Measurements from ENCODE around the gene FAM13A.

Gene FAM13A

GRCh38 chr4:88879991-88880390 is 177.0 kb downstream of the FAM13A start:
- H3K27me3 ChIP-seq (ENCODE audit: control insufficient read depth, insufficient read depth, low read length): no peaks in the 10 kb centered on the region

GRCh38 chr4:88878642-88879041 is 178.3 kb downstream of the FAM13A start:
- Histone ChIP-seq H3K9ac (ENCODE audit: low read length) (no peak overlapping the region), H3K4me3 (ENCODE audit: low read length) (no peak overlapping the region), H3K36me3 (ENCODE audit: control insufficient read depth, insufficient read depth, low read length) (no peaks in the 10 kb centered on the region), H3K27me3 (ENCODE audit: control insufficient read depth, insufficient read depth, low read length) (no peaks in the 10 kb centered on the region), H3K9me3 (ENCODE audit: control insufficient read depth, low read length) (no peaks in the 10 kb centered on the region), H3K4me1 (ENCODE audit: control insufficient read depth, insufficient read depth, low read length) (no peaks in the 10 kb centered on the region)

More at GRCh38 chr4:88879991-88880390, 177.0 kb downstream of the FAM13A start:
- Histone ChIP-seq H3K36me3 (ENCODE audit: control insufficient read depth, insufficient read depth, low read length) (no peaks in the 10 kb centered on the region), H3K4me1 (ENCODE audit: control insufficient read depth, insufficient read depth, low read length) (no peaks in the 10 kb centered on the region), H3K9ac (ENCODE audit: low read length) (no peak overlapping the region), H3K4me3 (ENCODE audit: low read length) (no peak overlapping the region), H3K9me3 (ENCODE audit: control insufficient read depth, low read length) (no peaks in the 10 kb centered on the region)

GRCh38 chr4:88870428-88870827 is 186.6 kb downstream of the FAM13A start:
- Histone ChIP-seq H3K9ac (ENCODE audit: low read length) (no peak overlapping the region), H3K9me3 (ENCODE audit: control insufficient read depth, low read length) (no peaks in the 10 kb centered on the region), H3K4me1 (ENCODE audit: control insufficient read depth, insufficient read depth, low read length) (peaks cover 6% of the 10 kb centered on the region), H3K27me3 (ENCODE audit: control insufficient read depth, insufficient read depth, low read length) (no peaks in the 10 kb centered on the region), H3K4me3 (ENCODE audit: low read length) (no peak overlapping the region), H3K36me3 (ENCODE audit: control insufficient read depth, insufficient read depth, low read length) (no peaks in the 10 kb centered on the region)

- Histone ChIP-seq H3K4me3 (ENCODE audit: low read length) (no peak overlapping the region), H3K9ac (ENCODE audit: low read length) (no peak overlapping the region), H3K9me3 (ENCODE audit: control insufficient read depth, low read length) (no peaks in the 10 kb centered on the region), H3K36me3 (ENCODE audit: control insufficient read depth, insufficient read depth, low read length) (no peaks in the 10 kb centered on the region), H3K4me1 (ENCODE audit: control insufficient read depth, insufficient read depth, low read length) (peaks cover 6% of the 10 kb centered on the region), H3K27me3 (ENCODE audit: control insufficient read depth, insufficient read depth, low read length) (no peaks in the 10 kb centered on the region)
These were observed 188.5 kb downstream of the FAM13A start for GRCh38 chr4:88868510-88868909.

GRCh38 chr4:88866862-88867550 is 190.0 kb downstream of the FAM13A start:
- Histone ChIP-seq H3K9ac (ENCODE audit: low read length) (no peak overlapping the region), H3K27me3 (ENCODE audit: control insufficient read depth, insufficient read depth, low read length) (no peaks in the 10 kb centered on the region), H3K4me3 (ENCODE audit: low read length) (no peak overlapping the region), H3K9me3 (ENCODE audit: control insufficient read depth, low read length) (no peaks in the 10 kb centered on the region), H3K36me3 (ENCODE audit: control insufficient read depth, insufficient read depth, low read length) (no peaks in the 10 kb centered on the region), H3K4me1 (ENCODE audit: control insufficient read depth, insufficient read depth, low read length) (peaks cover 6% of the 10 kb centered on the region)

- no peaks in the 10 kb centered on the region for H3K36me3 ChIP-seq (ENCODE audit: control insufficient read depth, insufficient read depth, low read length)
- H3K9me3 ChIP-seq (ENCODE audit: control insufficient read depth, low read length): no peaks in the 10 kb centered on the region
- no peaks in the 10 kb centered on the region for H3K27me3 ChIP-seq (ENCODE audit: control insufficient read depth, insufficient read depth, low read length)
- H3K4me1 ChIP-seq (ENCODE audit: control insufficient read depth, insufficient read depth, low read length): peaks cover 6% of the 10 kb centered on the region
- H3K4me3 ChIP-seq (ENCODE audit: low read length): no peak overlapping the region
- no peak overlapping the region for H3K9ac ChIP-seq (ENCODE audit: low read length)
These were observed 191.5 kb downstream of the FAM13A start for GRCh38 chr4:88865466-88865865.

- H3K9ac ChIP-seq (ENCODE audit: low read length): no peak overlapping the region
- no peak overlapping the region for H3K4me3 ChIP-seq (ENCODE audit: low read length)
- no peaks in the 10 kb centered on the region for H3K9me3 ChIP-seq (ENCODE audit: control insufficient read depth, low read length)
- H3K4me1 ChIP-seq (ENCODE audit: control insufficient read depth, insufficient read depth, low read length): peaks cover 6% of the 10 kb centered on the region
- H3K36me3 ChIP-seq (ENCODE audit: control insufficient read depth, insufficient read depth, low read length): no peaks in the 10 kb centered on the region
- no peaks in the 10 kb centered on the region for H3K27me3 ChIP-seq (ENCODE audit: control insufficient read depth, insufficient read depth, low read length)
These were observed 191.9 kb downstream of the FAM13A start for GRCh38 chr4:88865046-88865445.

GRCh38 chr4:88860586-88860985 is 196.4 kb downstream of the FAM13A start:
- H3K9me3 ChIP-seq (ENCODE audit: control insufficient read depth, low read length): no peaks in the 10 kb centered on the region

GRCh38 chr4:88859191-88859812 is 197.7 kb downstream of the FAM13A start:
- Histone ChIP-seq H3K27me3 (ENCODE audit: control insufficient read depth, insufficient read depth, low read length) (no peaks in the 10 kb centered on the region), H3K4me3 (ENCODE audit: low read length) (no peak overlapping the region), H3K36me3 (ENCODE audit: control insufficient read depth, insufficient read depth, low read length) (no peaks in the 10 kb centered on the region), H3K9ac (ENCODE audit: low read length) (no peak overlapping the region), H3K9me3 (ENCODE audit: control insufficient read depth, low read length) (no peaks in the 10 kb centered on the region), H3K4me1 (ENCODE audit: control insufficient read depth, insufficient read depth, low read length) (no peaks in the 10 kb centered on the region)

More at GRCh38 chr4:88860586-88860985, 196.4 kb downstream of the FAM13A start:
- H3K9ac ChIP-seq (ENCODE audit: low read length): no peak overlapping the region
- H3K27me3 ChIP-seq (ENCODE audit: control insufficient read depth, insufficient read depth, low read length): no peaks in the 10 kb centered on the region
- no peak overlapping the region for H3K4me3 ChIP-seq (ENCODE audit: low read length)
- no peaks in the 10 kb centered on the region for H3K4me1 ChIP-seq (ENCODE audit: control insufficient read depth, insufficient read depth, low read length)
- no peaks in the 10 kb centered on the region for H3K36me3 ChIP-seq (ENCODE audit: control insufficient read depth, insufficient read depth, low read length)

GRCh38 chr4:88858752-88859151 is 198.2 kb downstream of the FAM13A start:
- H3K4me1 ChIP-seq (ENCODE audit: control insufficient read depth, insufficient read depth, low read length): no peaks in the 10 kb centered on the region
- H3K4me3 ChIP-seq (ENCODE audit: low read length): no peak overlapping the region
- H3K9ac ChIP-seq (ENCODE audit: low read length): no peak overlapping the region
- no peaks in the 10 kb centered on the region for H3K36me3 ChIP-seq (ENCODE audit: control insufficient read depth, insufficient read depth, low read length)
- no peaks in the 10 kb centered on the region for H3K27me3 ChIP-seq (ENCODE audit: control insufficient read depth, insufficient read depth, low read length)
- no peaks in the 10 kb centered on the region for H3K9me3 ChIP-seq (ENCODE audit: control insufficient read depth, low read length)

- Histone ChIP-seq H3K36me3 (ENCODE audit: control insufficient read depth, insufficient read depth, low read length) (no peaks in the 10 kb centered on the region), H3K4me3 (ENCODE audit: low read length) (no peak overlapping the region), H3K27me3 (ENCODE audit: control insufficient read depth, insufficient read depth, low read length) (no peaks in the 10 kb centered on the region), H3K9ac (ENCODE audit: low read length) (no peak overlapping the region), H3K9me3 (ENCODE audit: control insufficient read depth, low read length) (no peaks in the 10 kb centered on the region), H3K4me1 (ENCODE audit: control insufficient read depth, insufficient read depth, low read length) (no peaks in the 10 kb centered on the region)
These were observed 199.4 kb downstream of the FAM13A start for GRCh38 chr4:88857588-88857987.

GRCh38 chr4:88854481-88854880 is 202.5 kb downstream of the FAM13A start:
- Histone ChIP-seq H3K9me3 (ENCODE audit: control insufficient read depth, low read length) (no peaks in the 10 kb centered on the region), H3K9ac (ENCODE audit: low read length) (no peak overlapping the region), H3K4me3 (ENCODE audit: low read length) (no peak overlapping the region), H3K27me3 (ENCODE audit: control insufficient read depth, insufficient read depth, low read length) (no peaks in the 10 kb centered on the region), H3K4me1 (ENCODE audit: control insufficient read depth, insufficient read depth, low read length) (no peaks in the 10 kb centered on the region), H3K36me3 (ENCODE audit: control insufficient read depth, insufficient read depth, low read length) (no peaks in the 10 kb centered on the region)

Data from mucosa of stomach (tissue), 1 donor.